A549 (cell line): ENCODE data around the gene RBKS. TPM values are rescaled to one million over a fixed set of nuclear protein-coding genes. Genes with fewer than 3 reads are reported as not detected.
A peak's percentile ranks its signal among the peaks of the same experiment; 100 is the strongest.

Experiments
- ATAC-seq, 2 experiments: fragments of 200-7000 bp in 1 of 2; fragments of >200 bp in 1 of 2; cut with Nextera tagmentation in 1 of 2; cut with Tn5 transposase in 1 of 2; 3 replicates each; pipeline versions ENCODE4 v1.8.0 to v1.9.1; 2018 to 2020; ENCODE audit warnings: mild to moderate bottlenecking in 1 of 2, moderate library complexity in 1 of 2
- CTCF ChIA-PET: fragments of 300-600 bp; sonication (Branson Sonifier 250); formaldehyde crosslinking; extraction: SDS; loops from one replicate; lab custom pipeline; 2021; ENCODE audit warnings: antibody characterized with exemption, inconsistent platforms; lab: Yijun Ruan, JAX
- POLR2A ChIA-PET: fragments of 350-600 bp; formaldehyde crosslinking; extraction: SDS; loops from one replicate; lab custom pipeline; 2021; ENCODE audit warnings: antibody characterized with exemption, inconsistent platforms; lab: Yijun Ruan, JAX
- DNase-seq, 2 experiments: peaks; one replicate each; pipeline versions ENCODE4 v3.0.0 to v3.0.0-alpha.2; 2011 to 2016; ENCODE audit warnings: low read depth in 1 of 2, low spot score in 1 of 2
- FAIRE-seq: peaks from 2 replicates; lab custom pipeline; 2011; peaks lifted over from hg19 to GRCh38; lab: Jason Lieb, UNC
- H3K27ac ChIP-seq, 2 experiments: fragments of >200 bp; sonication (Bioruptor Twin); formaldehyde crosslinking; 3 replicates each; pipeline ENCODE4 v1.5.1; 2016 to 2017
- H3K4me1 ChIP-seq: fragments of >200 bp; sonication (Bioruptor Twin); formaldehyde crosslinking; 3 replicates; pipeline ENCODE4 v1.6.1; 2016
- H3K4me2 ChIP-seq: fragments of >200 bp; sonication (Bioruptor Twin); formaldehyde crosslinking; 3 replicates; pipeline ENCODE4 v1.6.1; 2016
- H3K4me3 ChIP-seq: fragments of >200 bp; sonication (Bioruptor Twin); formaldehyde crosslinking; 3 replicates; pipeline ENCODE4 v1.5.1; 2016
- H3K9me3 ChIP-seq: fragments of >200 bp; sonication (Bioruptor Twin); formaldehyde crosslinking; 3 replicates; pipeline ENCODE4 v1.6.1; 2016
- CTCF ChIP-seq: fragments of >200 bp; sonication (Bioruptor Twin); formaldehyde crosslinking; IDR thresholded peaks from 3 replicates; pipeline ENCODE4 v1.5.1; 2016
- EP300 ChIP-seq, 2 experiments: fragments of >200 bp; sonication (Bioruptor Twin); formaldehyde crosslinking; IDR thresholded peaks; 2 replicates in 1 of 2; 3 replicates in 1 of 2; pipeline ENCODE4 v1.6.1; 2016 to 2017
- ESRRA ChIP-seq: fragments of 150-350 bp; IDR thresholded peaks from 2 replicates; pipeline ENCODE4 v1.6.1; 2014; ENCODE audit warnings: mild to moderate bottlenecking, low read length, borderline replicate concordance
- GATA3 ChIP-seq: IDR thresholded peaks from 2 replicates; pipeline ENCODE4 v1.6.1; 2012; ENCODE audit warnings: borderline replicate concordance
- JUNB ChIP-seq: fragments of >200 bp; sonication (Bioruptor Twin); formaldehyde crosslinking; IDR thresholded peaks from 2 replicates; pipeline ENCODE4 v1.6.1; 2016
- KDM5A ChIP-seq: fragments of 200-600 bp; sonication (generic); IDR thresholded peaks from 2 replicates; pipeline ENCODE4 v1.6.1; 2016; ENCODE audit warnings: antibody characterized with exemption, mild to moderate bottlenecking
- PBX3 ChIP-seq: IDR thresholded peaks from 2 replicates; pipeline ENCODE4 v1.6.1; 2012
- PHF8 ChIP-seq: fragments of 200-600 bp; sonication (generic); IDR thresholded peaks from 2 replicates; pipeline ENCODE4 v1.6.1; 2016; ENCODE audit warnings: low read depth, mild to moderate bottlenecking, antibody characterized with exemption, moderate library complexity, borderline replicate concordance
- RAD21 ChIP-seq, 2 experiments: fragments of >200 bp in 1 of 2; sonication (Bioruptor Twin) in 1 of 2; formaldehyde crosslinking in 1 of 2; IDR thresholded peaks in 1 of 2; conservative IDR thresholded peaks in 1 of 2; 2 replicates in 1 of 2; 3 replicates in 1 of 2; pipeline ENCODE4 v1.6.1; 2012 to 2018; ENCODE audit warnings: inconsistent platforms in 1 of 2
- ZFP36 ChIP-seq: fragments of 450-650 bp; IDR thresholded peaks from 2 replicates; pipeline ENCODE4 v1.6.1; 2014; ENCODE audit warnings: borderline replicate concordance; ENCODE audit not compliant: partially characterized antibody
- WGBS: methylation state at CpG from one replicate; pipeline ENCODE4 v1.1.6; 2017; ENCODE audit errors: missing lambda C conversion rate; 5-methylcytosine and 5-hydroxymethylcytosine counted together
- polyA plus RNA-seq, 4 experiments: library from polyadenylated mRNA; depleted of rRNA in 3 of 4; stranded (reverse); fragments of >200 nt; fragmentation: RNase III in 1 of 4; extraction: RNeasy Plus Mini Kit Qiagen cat#74134 plus additional on column Dnase treatment in 1 of 4; gene quantifications; 2 replicates in 3 of 4; 3 replicates in 1 of 4; pipeline ENCODE4 v1.2.3, GENCODE V29; 2011 to 2017

The RBKS gene
- polyA plus RNA-seq, 2 of the 4 experiments (the other 2 are of a cell fraction): 7.6 to 8.5 TPM

GRCh38 chr2:27920148-27920885 lies 30.1 kb upstream of the RBKS start (continued):
- TF ChIP-seq PHF8 (no peak), ESRRA (no peak)

GRCh38 chr2:27916293-27916995 lies 26.3 kb upstream of the RBKS start:
- POLR2A ChIA-PET: no interaction called here
- ATAC-seq (peak; percentile 39 to 57; a peak in 4 of 6 replicates), FAIRE-seq (peak; percentile 93), DNase-seq (peak in 1 of 2 experiments; percentile 42)
- H3K4me3 ChIP-seq: no peak overlapping the region
- H3K4me1 ChIP-seq: peaks cover 64% of the 10 kb centered on the region
- no peaks in the 10 kb centered on the region for H3K9me3 ChIP-seq
- peak overlapping the region; percentile 31 for H3K4me2 ChIP-seq
- no peak for TF ChIP-seq KDM5A
- no peak for TF ChIP-seq JUNB
- TF ChIP-seq RAD21 (conservative IDR thresholded peaks at IDR 0.05 in 1 of 2, IDR thresholded peaks at IDR 0.05 in 1 of 2): no peak
- no peak for TF ChIP-seq CTCF
- 100% methylated on average over 1 of the region's 1 CpG for WGBS
- H3K27ac ChIP-seq: peak overlapping the region; percentile 66 to 84
- CTCF ChIA-PET: interaction anchor here (0.9 kb wide), 1 partner anchor 12 kb away, joined by 3 read pairs; no protein-coding TSS in a partner anchor

GRCh38 chr2:27915874-27916273 lies 25.7 kb upstream of the RBKS start:
- Histone ChIP-seq H3K4me2 (peak overlapping the region; percentile 31), H3K9me3 (no peaks in the 10 kb centered on the region), H3K27ac (peak overlapping the region; percentile 66 to 84), H3K4me3 (no peak overlapping the region), H3K4me1 (peaks cover 58% of the 10 kb centered on the region)
- ChIA-PET POLR2A (no interaction called here), CTCF (interaction anchor here (0.9 kb wide), 1 partner anchor 11 kb away, joined by 3 read pairs; no protein-coding TSS in a partner anchor)
- 0 out of 5 replicates have a peak, but pooled peaks of 1 of the 2 experiments have one; percentile 14 for TF ChIP-seq EP300 (IDR thresholded peaks at IDR 0.05)
- TF ChIP-seq ZFP36: no peak
- peak; percentile 41; the same call in 1 of the 2 replicates for TF ChIP-seq GATA3
- peak in 1 of 2 experiments; percentile 57; a peak in 3 of 6 replicates for ATAC-seq
- peak; percentile 76 for FAIRE-seq
- DNase-seq: peak in 1 of 2 experiments; percentile 53

- ATAC-seq (no peak), FAIRE-seq (peak; percentile 49)
- H3K27ac ChIP-seq: peak overlapping the region; percentile 66 to 84; a peak in 5 of 6 replicates
These were observed 25.0 kb upstream of the RBKS start for GRCh38 chr2:27915191-27915590.

More at GRCh38 chr2:27915191-27915590, 25.0 kb upstream of the RBKS start:
- ChIA-PET POLR2A (no interaction called here), CTCF (interaction anchor here (1.5 to 1.8 kb wide), 2 partner anchors 8 to 25 kb away, joined by 5 to 8 read pairs; partner anchors contain the start of gene RBKS)
- Histone ChIP-seq H3K4me2 (peak overlapping the region; percentile 31; the same call in 2 of the 3 replicates), H3K9me3 (no peaks in the 10 kb centered on the region), H3K4me3 (no peak overlapping the region), H3K4me1 (peaks cover 52% of the 10 kb centered on the region)
- WGBS: 70% methylated on average over 5 of the region's 5 CpGs
- DNase-seq: no peak
- TF ChIP-seq PBX3: no peak
